ENCODE measurements around the gene PTPRM. TPM values are rescaled to one million over a fixed set of nuclear protein-coding genes. Genes with fewer than 3 reads are reported as not detected.

PTPRM gene
- total and polyA plus RNA-seq, 5 donors from 2014 or later = 1.1 to 4.6 (median 3.6) TPM

GRCh38 chr18:7579918-7580542 is 12.9 kb downstream of the PTPRM start:
- no peaks in the 10 kb centered on the region for H3K4me1 ChIP-seq (ENCODE audit: control insufficient read depth, insufficient read depth, low read length, poor library complexity, severe bottlenecking)
- no peak overlapping the region for H3K4me3 Mint-ChIP-seq
- ATAC-seq (ENCODE audit: low read depth in 2 of 2) = no peak
- H3K27ac Mint-ChIP-seq = no peak overlapping the region
- H3K9me3 Mint-ChIP-seq = peaks cover 0 to 4% (median 0%) of the 10 kb centered on the region in 7 donors
- H3K27ac ChIP-seq (ENCODE audit: insufficient read depth, low read length, poor library complexity, severe bottlenecking) = no peak overlapping the region
- no peak overlapping the region for H3K4me3 ChIP-seq (ENCODE audit: low read depth, low read length)
- no peaks in the 10 kb centered on the region for H3K27me3 ChIP-seq (ENCODE audit: control insufficient read depth, insufficient read depth, low read length)
- no peaks in the 10 kb centered on the region for H3K27me3 Mint-ChIP-seq
- no peaks in the 10 kb centered on the region for H3K36me3 Mint-ChIP-seq
- DNase-seq = no peak
- H3K4me1 Mint-ChIP-seq = peaks cover 0 to 4% (median 0%) of the 10 kb centered on the region in 4 donors
- no peaks in the 10 kb centered on the region for H3K36me3 ChIP-seq (ENCODE audit: control insufficient read depth, insufficient read depth, low read length)
- no peaks in the 10 kb centered on the region for H3K9me3 ChIP-seq (ENCODE audit: control insufficient read depth in 2 of 2, low read length in 2 of 2)

DNA sequence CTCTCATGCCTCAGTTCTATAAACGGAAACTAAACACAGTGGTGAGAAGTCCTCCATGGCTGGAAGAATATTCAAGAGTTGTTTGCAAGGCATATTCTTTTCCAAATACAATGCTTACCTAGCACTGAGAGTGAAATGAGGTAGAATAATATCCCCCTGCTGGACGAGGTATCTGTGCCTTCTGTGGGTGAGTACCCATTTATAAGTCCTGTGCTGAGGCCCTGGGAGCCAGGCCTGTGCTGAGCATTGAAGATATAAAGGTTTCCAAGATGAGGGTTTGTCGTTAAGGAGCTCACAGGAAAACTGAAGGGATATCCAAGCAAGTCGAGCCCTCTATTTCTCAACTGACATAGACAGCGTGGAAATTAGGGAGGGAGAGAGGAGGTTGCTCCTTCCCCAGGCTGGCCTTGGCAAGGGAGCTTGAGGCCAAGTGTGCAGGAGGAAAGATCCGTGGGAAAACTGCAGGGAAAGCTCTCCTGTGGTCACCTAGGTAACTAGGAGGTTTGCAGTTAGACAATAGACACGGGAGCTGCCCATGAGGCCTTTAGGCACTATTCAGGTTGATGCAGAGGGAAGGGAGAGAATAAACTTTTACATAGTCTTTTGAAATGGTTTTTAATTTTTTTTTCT is 17.6 kb downstream of the PTPRM start:
- no peaks in the 10 kb centered on the region for H3K4me1 Mint-ChIP-seq
- no peaks in the 10 kb centered on the region for H3K4me1 ChIP-seq (ENCODE audit: control insufficient read depth, insufficient read depth, low read length, poor library complexity, severe bottlenecking)
- no peak for ATAC-seq (ENCODE audit: low read depth in 2 of 2)

GRCh38 chr18:7585276-7585670 is 18.2 kb downstream of the PTPRM start:
- no peaks in the 10 kb centered on the region for H3K9me3 ChIP-seq (ENCODE audit: control insufficient read depth in 2 of 2, low read length in 2 of 2)
- H3K36me3 Mint-ChIP-seq = no peaks in the 10 kb centered on the region
- H3K27ac ChIP-seq (ENCODE audit: insufficient read depth, low read length, poor library complexity, severe bottlenecking) = no peak overlapping the region
- no peak overlapping the region for H3K4me3 Mint-ChIP-seq
- no peaks in the 10 kb centered on the region for H3K27me3 ChIP-seq (ENCODE audit: control insufficient read depth, insufficient read depth, low read length)
- H3K27me3 Mint-ChIP-seq = no peaks in the 10 kb centered on the region
- H3K9me3 Mint-ChIP-seq = peaks cover 0 to 6% (median 0%) of the 10 kb centered on the region in 7 donors
- H3K4me1 ChIP-seq (ENCODE audit: control insufficient read depth, insufficient read depth, low read length, poor library complexity, severe bottlenecking) = no peaks in the 10 kb centered on the region
- H3K27ac Mint-ChIP-seq = no peak overlapping the region
- no peak for DNase-seq
- no peak for ATAC-seq (ENCODE audit: low read depth in 2 of 2)
- no peak overlapping the region for H3K4me3 ChIP-seq (ENCODE audit: low read depth, low read length)
- H3K4me1 Mint-ChIP-seq = no peaks in the 10 kb centered on the region
- H3K36me3 ChIP-seq (ENCODE audit: control insufficient read depth, insufficient read depth, low read length) = no peaks in the 10 kb centered on the region

More for the DNA sequence above, 17.6 kb downstream of the PTPRM start:
- peaks cover 0 to 6% (median 0%) of the 10 kb centered on the region in 7 donors for H3K9me3 Mint-ChIP-seq
- no peaks in the 10 kb centered on the region for H3K9me3 ChIP-seq (ENCODE audit: control insufficient read depth in 2 of 2, low read length in 2 of 2)
- H3K27me3 Mint-ChIP-seq = no peaks in the 10 kb centered on the region
- H3K36me3 ChIP-seq (ENCODE audit: control insufficient read depth, insufficient read depth, low read length) = no peaks in the 10 kb centered on the region
- H3K27ac Mint-ChIP-seq = no peak overlapping the region
- no peaks in the 10 kb centered on the region for H3K27me3 ChIP-seq (ENCODE audit: control insufficient read depth, insufficient read depth, low read length)
- no peaks in the 10 kb centered on the region for H3K36me3 Mint-ChIP-seq
- no peak overlapping the region for H3K4me3 Mint-ChIP-seq
- no peak for DNase-seq
- H3K27ac ChIP-seq (ENCODE audit: insufficient read depth, low read length, poor library complexity, severe bottlenecking) = no peak overlapping the region
- no peak overlapping the region for H3K4me3 ChIP-seq (ENCODE audit: low read depth, low read length)

DNA sequence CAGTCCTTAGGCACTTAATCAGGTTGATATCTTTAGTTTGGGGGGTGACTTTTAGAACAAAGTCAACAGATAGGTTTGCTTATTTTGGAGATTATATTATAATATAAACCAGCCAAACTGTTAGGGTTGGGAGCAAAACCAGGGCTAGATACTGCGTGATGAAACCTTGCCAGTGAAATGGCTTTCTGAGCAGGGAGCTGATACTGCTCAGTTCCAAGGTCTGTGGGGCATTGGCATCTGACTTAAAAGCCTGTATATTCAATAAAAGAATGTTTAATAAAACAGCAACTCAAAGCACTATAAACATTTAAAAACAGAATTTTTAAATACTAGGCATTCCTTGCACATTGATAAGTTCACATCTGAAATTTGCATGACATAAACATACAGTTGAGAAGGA is 19.3 kb downstream of the PTPRM start:
- H3K27me3 ChIP-seq (ENCODE audit: control insufficient read depth, insufficient read depth, low read length) = no peaks in the 10 kb centered on the region
- H3K4me3 ChIP-seq (ENCODE audit: low read depth, low read length) = no peak overlapping the region
- DNase-seq (no peak), ATAC-seq (ENCODE audit: low read depth in 2 of 2) (no peak)
- Mint-ChIP-seq H3K27me3 (no peaks in the 10 kb centered on the region), H3K36me3 (no peaks in the 10 kb centered on the region), H3K27ac (no peak overlapping the region), H3K4me3 (no peak overlapping the region), H3K4me1 (no peaks in the 10 kb centered on the region), H3K9me3 (peaks cover 0 to 6% (median 0%) of the 10 kb centered on the region in 7 donors)
- no peaks in the 10 kb centered on the region for H3K36me3 ChIP-seq (ENCODE audit: control insufficient read depth, insufficient read depth, low read length)
- H3K4me1 ChIP-seq (ENCODE audit: control insufficient read depth, insufficient read depth, low read length, poor library complexity, severe bottlenecking) = no peaks in the 10 kb centered on the region
- no peaks in the 10 kb centered on the region for H3K9me3 ChIP-seq (ENCODE audit: control insufficient read depth in 2 of 2, low read length in 2 of 2)
- H3K27ac ChIP-seq (ENCODE audit: insufficient read depth, low read length, poor library complexity, severe bottlenecking) = no peak overlapping the region

DNA sequence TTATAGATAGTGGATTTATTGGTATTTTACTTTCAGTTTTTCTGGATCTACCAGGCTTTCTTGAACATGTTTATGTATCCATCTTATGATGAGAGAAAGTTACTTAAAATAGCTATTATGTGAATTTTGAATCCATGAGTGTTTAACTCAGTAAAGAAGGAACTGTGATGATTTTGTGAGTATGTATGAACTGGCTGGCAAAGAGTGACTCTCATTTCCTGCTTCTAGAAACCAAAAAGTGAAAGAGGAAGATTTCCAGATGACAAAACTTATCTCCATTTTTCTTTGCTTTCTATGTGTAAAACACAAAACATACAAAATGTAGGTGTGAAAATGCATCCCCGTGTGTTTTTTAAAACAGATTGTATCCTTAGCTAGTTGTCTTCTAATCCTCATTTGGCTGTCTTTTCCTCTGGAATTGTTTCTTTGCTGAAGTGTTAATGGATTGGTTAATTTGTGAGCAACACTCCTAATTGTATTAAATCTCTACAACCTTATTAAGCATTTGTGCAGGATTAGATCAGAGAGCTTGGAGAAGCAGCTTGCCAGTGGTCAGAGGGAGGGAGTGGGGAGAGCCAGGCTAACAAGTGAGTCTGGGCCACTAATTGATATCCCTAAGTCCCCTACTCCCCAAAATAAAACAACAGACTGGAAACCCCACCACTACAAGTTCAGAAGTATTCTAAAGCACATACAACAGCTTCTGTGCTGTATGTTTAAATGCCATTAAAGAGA is 23.9 kb downstream of the PTPRM start:
- H3K4me1 Mint-ChIP-seq = no peaks in the 10 kb centered on the region
- H3K27me3 ChIP-seq (ENCODE audit: control insufficient read depth, insufficient read depth, low read length) = no peaks in the 10 kb centered on the region
- no peak overlapping the region for H3K4me3 ChIP-seq (ENCODE audit: low read depth, low read length)
- H3K36me3 Mint-ChIP-seq = no peaks in the 10 kb centered on the region
- no peak overlapping the region for H3K4me3 Mint-ChIP-seq
- H3K27ac Mint-ChIP-seq = no peak overlapping the region
- DNase-seq (no peak), ATAC-seq (ENCODE audit: low read depth in 2 of 2) (no peak)
- no peaks in the 10 kb centered on the region for H3K27me3 Mint-ChIP-seq
- peaks cover 0 to 2% (median 0%) of the 10 kb centered on the region in 7 donors for H3K9me3 Mint-ChIP-seq
- no peaks in the 10 kb centered on the region for H3K36me3 ChIP-seq (ENCODE audit: control insufficient read depth, insufficient read depth, low read length)
- H3K4me1 ChIP-seq (ENCODE audit: control insufficient read depth, insufficient read depth, low read length, poor library complexity, severe bottlenecking) = no peaks in the 10 kb centered on the region
- no peak overlapping the region for H3K27ac ChIP-seq (ENCODE audit: insufficient read depth, low read length, poor library complexity, severe bottlenecking)
- no peaks in the 10 kb centered on the region for H3K9me3 ChIP-seq (ENCODE audit: control insufficient read depth in 2 of 2, low read length in 2 of 2)

DNA sequence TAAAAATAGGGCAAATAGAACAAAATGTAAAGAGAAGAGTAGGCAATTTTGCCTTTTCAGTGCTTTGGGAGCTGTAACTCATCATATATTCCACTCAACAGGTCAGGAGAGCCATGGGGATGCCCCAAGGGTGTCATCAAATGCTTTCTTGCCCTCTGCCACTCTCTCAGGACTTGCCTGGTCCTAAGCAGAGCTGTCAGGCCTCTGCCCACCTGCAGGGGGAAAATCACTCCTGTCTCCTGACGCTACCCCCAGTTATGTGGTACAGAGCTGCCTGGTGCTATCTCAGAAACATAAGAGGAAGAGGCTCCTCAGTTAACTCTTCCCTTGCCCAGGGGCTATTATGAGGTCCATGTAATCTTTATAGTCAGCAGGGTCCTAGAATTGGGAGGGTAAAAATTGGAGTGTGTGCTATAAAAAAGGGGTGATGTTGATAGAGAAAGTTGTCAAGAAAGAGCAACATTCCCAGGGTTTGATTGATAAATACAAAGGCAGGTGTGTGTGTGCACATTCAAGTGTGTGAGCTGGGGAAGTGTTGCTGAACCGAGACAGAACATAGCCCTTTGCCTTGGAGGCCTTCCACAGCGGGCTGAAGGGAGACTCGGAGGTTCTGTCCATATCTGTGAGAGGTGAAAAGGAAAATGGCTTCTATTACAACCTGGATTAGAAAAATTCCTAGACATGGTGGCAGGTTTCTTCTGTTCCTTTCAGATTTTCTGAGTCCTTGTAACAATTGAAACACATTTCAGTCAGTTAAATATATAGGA is 25.4 kb downstream of the PTPRM start:
- Mint-ChIP-seq H3K4me3 (no peak overlapping the region), H3K36me3 (no peaks in the 10 kb centered on the region), H3K27ac (no peak overlapping the region), H3K9me3 (peaks cover 0 to 3% (median 0%) of the 10 kb centered on the region in 7 donors), H3K4me1 (no peaks in the 10 kb centered on the region), H3K27me3 (no peaks in the 10 kb centered on the region)
- no peaks in the 10 kb centered on the region for H3K27me3 ChIP-seq (ENCODE audit: control insufficient read depth, insufficient read depth, low read length)
- DNase-seq (no peak), ATAC-seq (ENCODE audit: low read depth in 2 of 2) (no peak)
- no peaks in the 10 kb centered on the region for H3K9me3 ChIP-seq (ENCODE audit: control insufficient read depth in 2 of 2, low read length in 2 of 2)
- H3K4me1 ChIP-seq (ENCODE audit: control insufficient read depth, insufficient read depth, low read length, poor library complexity, severe bottlenecking) = no peaks in the 10 kb centered on the region
- no peaks in the 10 kb centered on the region for H3K36me3 ChIP-seq (ENCODE audit: control insufficient read depth, insufficient read depth, low read length)
- H3K27ac ChIP-seq (ENCODE audit: insufficient read depth, low read length, poor library complexity, severe bottlenecking) = no peak overlapping the region
- H3K4me3 ChIP-seq (ENCODE audit: low read depth, low read length) = no peak overlapping the region

- no peak overlapping the region for H3K4me3 Mint-ChIP-seq
- H3K27me3 Mint-ChIP-seq = no peaks in the 10 kb centered on the region
- Histone ChIP-seq H3K4me1 (ENCODE audit: control insufficient read depth, insufficient read depth, low read length, poor library complexity, severe bottlenecking) (no peaks in the 10 kb centered on the region), H3K4me3 (ENCODE audit: low read depth, low read length) (no peak overlapping the region), H3K27me3 (ENCODE audit: control insufficient read depth, insufficient read depth, low read length) (no peaks in the 10 kb centered on the region), H3K27ac (ENCODE audit: insufficient read depth, low read length, poor library complexity, severe bottlenecking) (no peak overlapping the region), H3K9me3 (ENCODE audit: control insufficient read depth in 2 of 2, low read length in 2 of 2) (no peaks in the 10 kb centered on the region), H3K36me3 (ENCODE audit: control insufficient read depth, insufficient read depth, low read length) (no peaks in the 10 kb centered on the region)
- no peak overlapping the region for H3K27ac Mint-ChIP-seq
- no peaks in the 10 kb centered on the region for H3K36me3 Mint-ChIP-seq
- ATAC-seq (ENCODE audit: low read depth in 2 of 2) (no peak), DNase-seq (no peak)
- no peaks in the 10 kb centered on the region for H3K4me1 Mint-ChIP-seq
- peaks cover 0 to 3% (median 0%) of the 10 kb centered on the region in 7 donors for H3K9me3 Mint-ChIP-seq
Observed at GRCh38 chr18:7593218-7593819, 26.2 kb downstream of the PTPRM start.
